OCI-LY7 (cell line): Measurements from ENCODE around the gene GGNBP2.

Experiments
- EZH2phosphoT487 ChIP-seq: fragments of 200-600 bp; sonication (generic); IDR thresholded peaks from 2 replicates; pipeline ENCODE4 v1.6.1; 2018; ENCODE audit warnings: low read depth, borderline replicate concordance, mild to moderate bottlenecking, mixed run types, antibody characterized with exemption, low read length, moderate library complexity, mixed read lengths
- TF ChIP-seq, protein P1 (sequence below): fragments of 200-600 bp; sonication (generic); conservative IDR thresholded peaks from 2 replicates; pipeline ENCODE4 v1.5.1; 2014; ENCODE audit warnings: mild to moderate bottlenecking, antibody characterized with exemption, low read length, moderate library complexity, mixed read lengths

DNA sequence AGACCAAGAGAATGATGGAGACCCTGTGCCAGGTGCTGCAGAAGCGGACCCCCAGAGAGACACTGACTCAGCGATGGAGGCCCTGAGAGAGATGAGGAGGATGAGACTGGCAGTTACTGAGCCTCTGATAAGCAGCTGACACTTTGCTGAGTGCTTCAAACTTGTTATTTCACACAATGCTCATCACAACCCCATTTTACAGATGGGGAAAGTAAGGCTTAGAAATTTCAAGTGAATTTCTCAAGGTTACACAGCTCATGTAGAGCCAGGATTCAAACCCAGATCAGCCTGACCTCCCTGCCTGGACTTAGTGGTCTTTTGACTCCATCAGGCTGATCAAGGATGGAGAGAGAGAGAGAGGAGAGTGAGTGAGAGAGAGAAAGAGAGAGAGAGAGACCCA, 83.9 kb downstream of the GGNBP2 start:
- no peak for TF ChIP-seq EZH2phosphoT487
- TF ChIP-seq, protein P1, sequence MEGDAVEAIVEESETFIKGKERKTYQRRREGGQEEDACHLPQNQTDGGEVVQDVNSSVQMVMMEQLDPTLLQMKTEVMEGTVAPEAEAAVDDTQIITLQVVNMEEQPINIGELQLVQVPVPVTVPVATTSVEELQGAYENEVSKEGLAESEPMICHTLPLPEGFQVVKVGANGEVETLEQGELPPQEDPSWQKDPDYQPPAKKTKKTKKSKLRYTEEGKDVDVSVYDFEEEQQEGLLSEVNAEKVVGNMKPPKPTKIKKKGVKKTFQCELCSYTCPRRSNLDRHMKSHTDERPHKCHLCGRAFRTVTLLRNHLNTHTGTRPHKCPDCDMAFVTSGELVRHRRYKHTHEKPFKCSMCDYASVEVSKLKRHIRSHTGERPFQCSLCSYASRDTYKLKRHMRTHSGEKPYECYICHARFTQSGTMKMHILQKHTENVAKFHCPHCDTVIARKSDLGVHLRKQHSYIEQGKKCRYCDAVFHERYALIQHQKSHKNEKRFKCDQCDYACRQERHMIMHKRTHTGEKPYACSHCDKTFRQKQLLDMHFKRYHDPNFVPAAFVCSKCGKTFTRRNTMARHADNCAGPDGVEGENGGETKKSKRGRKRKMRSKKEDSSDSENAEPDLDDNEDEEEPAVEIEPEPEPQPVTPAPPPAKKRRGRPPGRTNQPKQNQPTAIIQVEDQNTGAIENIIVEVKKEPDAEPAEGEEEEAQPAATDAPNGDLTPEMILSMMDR: no peak
